Hematopoietic multipotent progenitor cell treated with erythropoietin and hydrocortisone succinate and interleukin-3 and kit ligand, for 4 days (in vitro differentiated cells): ENCODE data around the gene PROK1.
"Not testable (repeated sequence)": the region's sequence is repeated elsewhere in the genome, so short reads cannot be mapped to it uniquely, and the experiment has no call there.

Experiments used
- DNase-seq: peaks from one replicate; pipeline ENCODE4 v3.0.0-alpha.2; 2015

Gene PROK1

DNA sequence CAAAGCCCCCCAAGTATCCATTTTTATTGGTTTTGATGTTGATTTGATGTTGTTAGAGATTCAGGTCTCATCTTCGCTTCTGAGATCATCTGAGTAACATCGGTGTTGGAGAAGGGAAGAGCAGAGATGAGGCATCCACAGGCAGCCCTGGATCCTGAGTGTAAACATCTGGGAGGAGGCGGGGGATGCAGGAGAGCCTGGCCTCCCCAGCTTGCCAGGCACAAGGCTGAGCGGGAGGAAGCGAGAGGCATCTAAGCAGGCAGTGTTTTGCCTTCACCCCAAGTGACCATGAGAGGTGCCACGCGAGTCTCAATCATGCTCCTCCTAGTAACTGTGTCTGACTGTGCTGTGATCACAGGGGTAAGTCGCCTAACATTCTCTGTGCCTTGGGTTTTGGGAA is at the start of gene PROK1:
Gene PROK1, plus strand, starts transcription at position 221 of the 400 bp plus-strand sequence. Its CDS starts 68 bp downstream, at position 289.
- no peak for DNase-seq

DNA sequence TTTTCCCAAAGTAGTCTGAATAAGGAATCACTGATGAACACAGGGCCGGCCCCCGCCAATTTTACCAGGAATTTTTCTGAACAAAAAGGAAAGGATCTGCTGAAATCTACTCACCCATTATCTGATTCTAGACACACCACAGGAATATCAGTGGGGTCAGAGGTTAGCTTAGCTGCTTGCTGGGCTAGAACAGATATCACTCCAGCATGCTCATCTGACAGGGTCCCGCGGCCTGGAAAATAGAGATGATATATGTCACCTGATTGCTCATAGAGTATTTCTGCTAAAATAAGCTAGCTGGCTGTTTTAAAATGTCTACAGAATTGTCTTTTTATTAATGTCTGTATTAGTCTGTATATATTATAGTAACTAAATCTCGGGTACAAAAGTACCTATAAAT is 47.1 kb upstream of the PROK1 start:
- no peak for DNase-seq

DNA sequence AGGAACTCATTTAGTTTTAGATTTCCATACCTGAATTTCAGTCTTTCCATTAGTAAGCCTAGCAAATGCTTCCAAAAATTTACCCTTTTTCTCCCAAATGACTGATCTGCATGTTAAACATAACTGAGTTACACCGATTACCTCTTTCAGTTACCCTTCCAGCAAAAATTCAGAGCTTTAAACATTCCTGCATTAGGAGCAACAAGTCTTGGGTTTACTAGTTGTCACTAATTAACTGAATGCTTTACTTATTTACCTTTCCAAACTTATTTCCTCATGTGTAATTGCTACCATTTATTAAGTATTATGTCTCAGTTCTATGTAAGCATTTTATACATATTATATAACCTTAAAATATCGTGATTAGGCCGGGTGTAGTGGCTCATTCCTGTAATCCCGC is 46.5 kb upstream of the PROK1 start:
- DNase-seq = no peak

DNA sequence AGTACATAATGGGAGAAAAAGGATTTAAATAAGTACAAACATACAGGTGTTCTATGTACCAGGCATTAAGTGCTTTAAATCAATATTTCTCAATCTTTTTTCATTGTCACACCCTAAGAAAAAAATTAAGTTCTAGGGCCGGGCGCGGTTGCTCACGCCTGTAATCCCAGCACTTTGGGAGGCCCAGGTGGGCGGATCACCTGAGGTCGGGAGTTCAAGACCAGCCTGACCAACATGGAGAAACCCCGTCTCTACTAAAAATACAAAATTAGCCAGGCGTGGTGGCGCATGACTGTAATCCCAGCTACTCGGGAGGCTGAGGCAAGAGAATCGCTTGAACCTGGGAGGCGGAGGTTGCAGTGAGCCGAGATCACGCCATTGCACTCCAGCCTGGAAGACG is 44.5 kb upstream of the PROK1 start:
- not testable (repeated sequence) for DNase-seq

DNA sequence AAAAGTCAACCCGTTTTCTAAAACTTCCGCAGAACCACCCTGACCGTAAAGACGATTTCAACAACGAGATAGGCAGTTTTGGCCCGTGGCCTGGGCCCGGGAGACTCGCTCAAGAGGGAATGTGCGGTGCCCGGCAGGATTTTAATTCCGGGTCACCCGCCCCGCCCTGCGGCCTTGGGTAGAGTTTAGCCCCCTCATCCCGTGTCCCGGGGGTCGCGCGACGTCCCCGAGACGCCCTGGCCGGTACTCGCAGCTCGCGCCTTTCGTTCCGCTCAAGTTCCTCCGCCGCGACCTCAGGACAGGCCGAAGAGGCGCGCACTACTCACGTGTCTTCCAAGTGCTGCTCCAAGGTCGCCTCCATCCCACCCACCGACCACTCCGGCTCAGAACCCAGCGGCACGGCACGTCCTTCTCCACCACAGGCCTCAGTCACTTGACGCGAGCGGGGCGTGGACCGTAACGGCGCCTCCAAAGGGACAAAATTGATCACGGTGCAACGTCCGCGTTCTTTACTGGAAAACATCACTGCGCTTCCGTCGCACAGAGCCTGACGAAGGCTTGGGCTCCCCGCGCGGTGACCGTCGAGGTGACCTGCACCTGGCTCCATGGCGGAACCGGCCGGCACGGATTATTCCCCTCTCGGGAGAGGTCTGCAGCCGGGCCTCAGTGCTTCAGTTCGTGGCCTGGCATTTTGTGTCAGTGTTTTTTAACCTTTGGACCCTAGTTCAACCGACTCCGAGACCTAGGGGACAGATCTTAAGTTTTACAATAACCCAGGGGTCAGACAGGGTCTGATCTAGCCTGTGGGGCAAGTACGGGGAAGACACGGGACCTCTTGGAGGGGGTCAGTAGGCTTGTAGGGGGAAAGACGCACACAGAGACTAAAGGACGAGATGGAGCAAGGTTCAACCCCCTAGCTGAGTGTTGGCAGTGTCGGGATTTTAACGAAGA is 43.4 kb upstream of the PROK1 start, which contains the start of gene LAMTOR5:
Gene LAMTOR5, minus strand, starts transcription at position 435 of the 951 bp plus-strand sequence. Its CDS starts 74 bp downstream, at position 361.
- peak; percentile 97 for DNase-seq

- no peak for DNase-seq
Observed at GRCh38 chr1:110408488-110408887, 42.5 kb upstream of the PROK1 start.

- DNase-seq = no peak
Observed at GRCh38 chr1:110409316-110409715, 41.6 kb upstream of the PROK1 start.

- DNase-seq = no peak
Observed at GRCh38 chr1:110411173-110411735, 39.7 kb upstream of the PROK1 start.

- peak; percentile 94 for DNase-seq
Observed at GRCh38 chr1:110412576-110412975, 38.4 kb upstream of the PROK1 start.

- peak; percentile 57 for DNase-seq
Observed at GRCh38 chr1:110413045-110413444, 37.9 kb upstream of the PROK1 start.

GRCh38 chr1:110418729-110419128 is 32.2 kb upstream of the PROK1 start:
- no peak for DNase-seq

- DNase-seq = no peak
Observed at GRCh38 chr1:110420023-110420662, 30.8 kb upstream of the PROK1 start.

DNA sequence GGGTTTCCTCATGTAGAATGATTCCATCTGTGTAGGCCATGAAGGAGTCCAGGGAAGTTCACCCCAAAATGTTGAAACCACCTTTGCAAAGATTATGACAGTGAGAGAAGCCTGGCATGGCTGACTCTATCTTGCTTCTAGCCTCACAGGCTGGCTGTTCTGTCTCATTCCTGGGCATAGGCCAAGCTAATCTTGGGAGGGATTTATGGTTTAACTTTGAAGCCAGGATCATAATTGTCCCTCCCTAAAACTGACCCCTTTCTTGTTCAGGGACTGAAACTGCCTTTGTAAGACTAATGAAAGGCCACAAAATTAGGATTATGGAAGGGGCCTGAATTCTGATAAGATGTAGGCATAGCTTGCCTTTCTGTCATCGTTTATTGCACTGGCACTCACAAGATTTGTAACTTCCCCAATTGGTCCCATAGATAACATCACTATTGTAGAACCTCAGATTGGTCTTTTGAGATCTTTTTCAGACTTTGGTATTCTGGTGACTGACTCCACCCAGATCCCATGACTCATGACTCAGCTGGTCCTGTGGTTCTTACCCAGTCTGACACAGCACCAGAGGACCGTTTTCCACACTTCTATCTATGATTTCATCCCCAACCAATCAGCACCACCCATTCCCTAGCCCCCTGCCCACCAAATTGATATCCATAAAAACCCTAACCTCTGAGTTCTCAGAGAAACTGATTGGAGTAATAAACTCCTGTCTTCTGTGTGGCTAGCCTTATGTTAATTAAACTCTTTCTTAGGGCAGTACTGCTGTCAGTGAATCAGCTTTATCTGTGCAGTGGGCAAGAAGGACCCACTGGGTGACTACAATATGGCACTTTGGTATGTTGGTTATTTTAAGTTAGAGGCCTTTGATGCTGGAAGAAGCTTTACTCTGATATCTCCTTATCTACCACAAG is 29.8 kb upstream of the PROK1 start:
- peak; percentile 86 for DNase-seq

- no peak for DNase-seq
Observed at GRCh38 chr1:110424699-110425611, 26.0 kb upstream of the PROK1 start.

DNA sequence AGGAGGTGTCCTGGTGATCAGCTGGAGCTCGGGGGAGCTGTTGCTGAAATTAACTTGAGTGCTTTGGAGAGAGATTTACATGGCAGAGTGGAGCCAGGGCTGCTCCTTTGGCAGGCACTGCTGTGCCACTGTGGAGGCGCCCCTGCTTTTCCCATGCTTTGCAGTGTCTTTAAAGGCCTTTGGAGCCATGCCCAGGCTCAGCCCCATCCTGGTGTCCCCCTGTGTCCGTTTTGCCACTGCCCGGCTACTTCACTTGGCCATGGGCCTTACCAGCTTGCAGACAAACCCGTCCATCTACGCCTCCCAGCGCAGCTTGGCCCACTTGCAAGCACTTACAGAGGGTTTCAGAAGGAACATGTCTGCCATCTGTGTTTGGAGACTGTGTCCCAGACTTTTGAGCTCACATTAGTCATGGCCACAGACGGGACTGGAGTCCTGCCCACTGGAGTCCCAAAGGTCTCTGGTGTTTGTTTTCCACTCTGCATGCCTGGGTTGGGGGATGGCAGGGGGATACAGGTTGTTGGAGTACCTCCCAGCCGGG is 25.3 kb upstream of the PROK1 start:
- no peak for DNase-seq

DNA sequence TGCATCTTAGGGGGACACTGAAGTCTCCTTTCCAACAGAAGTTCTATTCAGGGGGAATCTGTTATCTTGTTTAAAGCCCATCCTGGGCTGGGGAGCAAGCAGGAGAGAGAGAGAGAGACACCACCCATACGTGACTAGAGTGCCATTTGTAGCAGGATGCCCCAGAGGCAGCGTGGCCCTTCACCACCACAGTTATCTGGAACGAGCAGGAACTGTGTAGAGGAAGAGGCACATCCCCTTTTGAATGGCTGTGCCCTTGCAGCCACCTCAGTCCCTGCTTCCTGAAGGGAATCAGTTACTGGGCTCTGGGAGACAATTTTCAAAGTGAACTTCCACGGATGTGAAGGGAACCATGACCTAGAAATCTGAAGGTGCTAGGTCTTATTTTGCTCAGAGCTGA is 24.1 kb upstream of the PROK1 start:
- peak; percentile 82 for DNase-seq

- DNase-seq = no peak
Observed at GRCh38 chr1:110428946-110429345, 22.0 kb upstream of the PROK1 start.

DNA sequence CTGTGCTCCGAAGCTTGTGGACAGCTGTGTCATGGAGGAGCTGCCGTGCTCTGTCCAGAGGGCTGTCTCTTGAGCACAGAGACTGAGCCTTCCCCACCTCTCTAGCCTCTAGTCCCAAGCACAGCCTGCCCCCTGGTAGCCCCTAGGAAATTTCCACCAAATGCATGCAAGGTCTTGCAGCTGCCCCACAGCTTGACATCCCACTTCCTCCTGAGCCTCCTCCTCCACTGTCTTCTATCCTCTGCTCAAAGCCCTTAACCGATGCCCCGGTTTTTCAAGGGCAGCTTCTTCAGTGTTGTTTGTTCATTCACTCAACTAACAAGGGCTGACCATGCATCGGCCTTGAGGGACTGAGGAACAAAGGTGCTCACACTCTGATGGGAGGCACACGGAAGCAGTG is 20.6 kb upstream of the PROK1 start:
- DNase-seq = no peak

DNA sequence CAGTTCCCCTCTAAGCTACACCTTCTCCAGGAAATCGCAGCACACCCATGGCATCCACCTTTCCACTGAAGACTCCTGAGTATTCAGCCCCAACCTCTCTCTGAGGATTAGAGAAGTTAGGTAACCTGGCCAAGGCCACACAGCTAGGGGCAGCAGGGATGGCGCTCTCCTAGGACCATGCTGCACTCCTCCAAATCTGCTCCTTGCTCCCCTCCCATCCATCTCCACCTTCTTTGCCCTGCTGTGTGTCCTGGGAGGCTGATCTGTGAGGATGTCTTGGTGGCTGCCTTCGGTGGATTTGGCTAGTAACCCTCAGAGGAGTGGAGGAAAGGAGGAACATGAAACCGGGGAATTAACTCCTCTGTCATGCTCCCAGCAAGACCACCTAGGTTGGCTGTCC is 20.0 kb upstream of the PROK1 start:
- no peak for DNase-seq

DNA sequence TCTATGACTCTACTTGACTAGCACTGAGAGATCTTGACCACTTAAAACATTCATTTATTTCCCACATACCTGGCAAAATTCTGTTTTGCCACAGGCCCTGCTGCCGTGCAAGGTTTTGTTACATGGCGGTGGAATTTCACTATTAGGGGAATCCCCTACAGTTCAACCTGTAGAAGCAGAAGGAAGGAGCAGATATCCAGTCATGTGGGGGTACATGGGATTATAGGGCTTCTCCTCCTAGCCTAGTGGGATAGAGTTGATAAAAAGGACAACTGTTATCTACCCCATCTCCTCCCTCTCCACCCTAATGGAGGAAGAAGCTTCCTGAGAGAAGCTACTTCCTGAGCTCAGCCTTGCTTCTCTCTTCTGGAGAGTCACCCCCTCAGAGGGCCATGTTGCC is 17.7 kb upstream of the PROK1 start:
- DNase-seq = no peak

DNA sequence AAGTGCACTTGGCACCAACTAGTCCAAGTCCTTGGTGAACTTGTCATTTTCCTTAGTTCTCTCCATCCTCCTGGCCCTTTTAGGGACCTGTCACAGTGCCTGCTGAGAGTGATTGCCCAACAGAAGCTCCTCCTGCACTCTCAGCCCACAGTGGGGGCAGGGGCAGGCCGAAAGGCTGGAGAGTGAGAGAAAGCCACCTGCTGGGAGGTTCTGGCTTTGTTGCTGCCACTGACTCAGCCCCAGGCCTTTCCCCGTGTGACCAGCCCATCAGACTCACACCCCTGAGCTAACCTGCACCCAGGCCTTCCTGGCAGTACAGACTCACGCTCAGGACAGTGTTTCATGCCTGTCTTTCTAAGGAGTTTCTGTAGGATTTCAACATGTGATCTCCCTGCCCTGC is 17.1 kb upstream of the PROK1 start:
- peak; percentile 80 for DNase-seq
